ENCODE data around the gene OR10C1. TPM values are rescaled to one million over a fixed set of nuclear protein-coding genes. Genes with fewer than 3 reads are reported as not detected.

The OR10C1 gene
- total RNA-seq, 2 experiments from 2014 or later: not detected

DNA sequence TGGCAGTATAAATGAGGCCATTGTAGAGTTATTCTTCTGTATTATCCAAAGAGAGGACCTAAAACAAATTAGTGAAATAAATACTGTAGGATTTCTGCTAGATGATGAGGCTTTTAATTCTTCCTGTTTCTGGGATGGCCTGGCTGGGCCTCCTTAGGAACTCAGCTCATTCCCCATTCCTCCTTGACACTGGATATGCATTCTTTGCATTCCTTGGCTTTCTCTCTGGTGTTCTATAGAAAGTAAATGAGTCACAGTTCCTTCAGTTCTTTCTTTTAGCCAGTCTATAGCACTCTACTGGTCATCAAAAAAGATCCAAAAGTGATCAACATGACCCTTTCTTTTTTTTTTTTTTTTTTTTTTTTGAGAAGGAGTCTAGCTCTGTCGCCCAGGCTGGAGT is 8.6 kb downstream of the OR10C1 start:
- ATAC-seq: no peak
- CTCF ChIA-PET: no interaction called here
- H3K27me3 Mint-ChIP-seq (ENCODE audit: low read depth): peaks cover 11% of the 10 kb centered on the region

DNA sequence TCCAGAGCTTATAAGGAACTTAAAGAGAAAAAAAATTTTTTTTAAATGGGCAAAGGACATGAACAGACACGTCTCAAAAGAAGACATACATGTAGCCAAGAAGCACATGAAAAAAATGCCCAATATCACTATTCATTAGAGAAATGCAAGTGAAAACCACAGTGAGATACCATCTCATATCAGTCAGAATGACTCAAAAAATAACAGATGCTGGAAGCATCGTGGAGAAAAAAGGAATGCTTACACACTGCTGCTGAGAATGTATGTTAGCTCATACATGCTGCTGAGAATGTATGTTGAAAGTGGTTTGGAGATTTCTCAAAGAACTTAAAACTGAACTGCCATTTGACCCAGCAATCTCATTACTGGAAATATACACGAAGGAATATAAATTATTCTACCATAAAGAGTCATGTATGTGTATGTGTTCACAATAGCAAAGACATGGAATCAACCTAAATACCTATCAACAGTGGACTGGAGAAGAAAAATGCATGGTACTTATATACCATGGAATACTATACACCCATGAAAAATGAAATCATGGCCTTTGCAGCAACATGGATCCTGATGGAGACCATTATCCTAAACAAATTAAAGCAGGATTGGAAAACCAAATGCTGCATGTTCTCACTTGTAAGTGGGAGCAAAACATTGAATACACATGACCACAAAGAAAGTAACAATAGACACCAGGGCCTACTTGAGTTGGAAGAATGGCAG is 12.5 kb downstream of the OR10C1 start:
- Mint-ChIP-seq H3K27me3 (ENCODE audit: low read depth) (peaks cover 18% of the 10 kb centered on the region), H3K4me3 (no peak overlapping the region), H3K36me3 (ENCODE audit: low read depth) (no peaks in the 10 kb centered on the region), H3K27ac (no peak overlapping the region), H3K4me1 (ENCODE audit: low read depth) (no peaks in the 10 kb centered on the region), H3K9me3 (ENCODE audit: insufficient read depth) (no peaks in the 10 kb centered on the region)
- ATAC-seq: no peak
- ChIA-PET CTCF (no interaction called here), POLR2A (interaction anchor here (0.6 kb wide), 1 partner anchor 1968 kb away, joined by 3 read pairs; no protein-coding TSS in a partner anchor)
- no peak for DNase-seq

More for the DNA sequence above, 8.6 kb downstream of the OR10C1 start:
- no peaks in the 10 kb centered on the region for H3K9me3 Mint-ChIP-seq (ENCODE audit: insufficient read depth)
- POLR2A ChIA-PET: interaction anchor here (0.6 kb wide), 1 partner anchor 1446 kb away, joined by 4 read pairs; no protein-coding TSS in a partner anchor
- H3K4me1 Mint-ChIP-seq (ENCODE audit: low read depth): no peaks in the 10 kb centered on the region
- no peaks in the 10 kb centered on the region for H3K36me3 Mint-ChIP-seq (ENCODE audit: low read depth)
- DNase-seq: no peak
- H3K4me3 Mint-ChIP-seq: no peak overlapping the region
- H3K27ac Mint-ChIP-seq: no peak overlapping the region

DNA sequence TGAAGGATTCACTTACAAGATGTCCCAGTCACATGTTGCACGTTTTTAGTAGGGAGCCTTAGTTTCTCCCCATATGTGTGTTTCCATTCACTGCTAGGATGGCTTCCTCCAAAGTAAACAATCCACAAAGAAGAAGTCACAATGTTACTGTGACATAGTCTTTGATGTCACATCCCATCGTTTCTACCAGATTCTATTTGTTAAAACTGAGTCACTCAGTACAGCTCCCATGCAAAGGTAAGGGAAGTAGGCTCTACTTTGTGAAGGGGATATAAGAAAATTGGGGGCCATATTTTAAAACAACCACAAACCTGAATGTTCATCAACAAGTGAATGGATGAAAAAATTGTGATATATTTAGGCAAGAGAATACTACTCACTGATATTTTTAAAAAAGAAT is 17.9 kb downstream of the OR10C1 start, which contains the start of the genes OR11A1 and OR2H1:
TSS of gene OR11A1 (minus strand) at position 101 of the 400 bp plus-strand sequence. CDS start 29,430 bp downstream, outside the sequence.
TSS of gene OR2H1 (plus strand) at position 185 of the 400 bp plus-strand sequence. CDS start 4,615 bp downstream, outside the sequence.
- peaks cover 21% of the 10 kb centered on the region for H3K27me3 Mint-ChIP-seq (ENCODE audit: low read depth)
- no peaks in the 10 kb centered on the region for H3K36me3 Mint-ChIP-seq (ENCODE audit: low read depth)
- no peak within 1 kb of the TSS for H3K27ac Mint-ChIP-seq
- H3K4me3 Mint-ChIP-seq: no peak within 1 kb of the TSS
- no peak for ATAC-seq
- ChIA-PET CTCF (no interaction called here), POLR2A (no interaction called here)
- H3K4me1 Mint-ChIP-seq (ENCODE audit: low read depth): no peaks in the 10 kb centered on the region
- no peaks in the 10 kb centered on the region for H3K9me3 Mint-ChIP-seq (ENCODE audit: insufficient read depth)
- no peak for DNase-seq

DNA sequence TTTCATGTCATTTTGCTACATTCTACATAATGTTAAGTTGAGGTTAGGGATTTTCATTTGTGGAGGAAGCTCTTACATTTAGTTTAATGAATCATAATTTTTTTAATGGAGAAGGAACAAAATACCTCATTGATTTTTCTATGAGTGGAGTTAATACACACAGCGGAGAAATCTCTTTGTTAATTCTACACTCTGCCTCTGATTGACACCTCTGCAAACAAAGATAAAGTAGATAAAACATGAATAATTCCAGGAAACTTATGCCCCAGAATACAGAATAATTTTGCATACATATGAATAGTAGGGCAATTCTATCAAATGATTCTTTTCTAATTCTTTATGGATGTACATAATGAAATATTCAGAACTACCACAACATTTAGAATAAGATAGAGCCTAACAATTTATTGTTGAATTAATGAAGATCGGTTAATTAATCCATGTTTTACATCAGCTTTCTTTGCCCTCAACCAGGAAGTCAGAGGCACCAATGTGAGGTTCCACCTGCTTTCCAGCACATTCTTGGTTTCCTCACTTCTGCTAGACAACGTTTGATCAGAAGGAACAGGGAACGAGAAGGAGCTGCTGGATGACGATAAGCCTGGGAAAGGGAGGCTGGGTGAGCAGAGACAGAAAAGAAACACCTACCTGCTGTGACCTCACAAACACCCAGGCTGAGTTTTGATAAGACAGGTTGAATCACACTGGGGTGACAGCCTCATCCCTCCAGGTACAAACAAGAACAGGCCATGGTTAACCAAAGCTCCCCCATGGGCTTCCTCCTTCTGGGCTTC is 22.1 kb downstream of the OR10C1 start:
- Mint-ChIP-seq H3K36me3 (ENCODE audit: low read depth) (no peaks in the 10 kb centered on the region), H3K9me3 (ENCODE audit: insufficient read depth) (no peaks in the 10 kb centered on the region), H3K27ac (no peak overlapping the region), H3K4me3 (no peak overlapping the region), H3K4me1 (ENCODE audit: low read depth) (no peaks in the 10 kb centered on the region), H3K27me3 (ENCODE audit: low read depth) (peaks cover 16% of the 10 kb centered on the region)
- ChIA-PET POLR2A (interaction anchor here (0.5 kb wide), 1 partner anchor 131 kb away, joined by 3 read pairs; no protein-coding TSS in a partner anchor), CTCF (no interaction called here)
- DNase-seq: no peak
- no peak for ATAC-seq

DNA sequence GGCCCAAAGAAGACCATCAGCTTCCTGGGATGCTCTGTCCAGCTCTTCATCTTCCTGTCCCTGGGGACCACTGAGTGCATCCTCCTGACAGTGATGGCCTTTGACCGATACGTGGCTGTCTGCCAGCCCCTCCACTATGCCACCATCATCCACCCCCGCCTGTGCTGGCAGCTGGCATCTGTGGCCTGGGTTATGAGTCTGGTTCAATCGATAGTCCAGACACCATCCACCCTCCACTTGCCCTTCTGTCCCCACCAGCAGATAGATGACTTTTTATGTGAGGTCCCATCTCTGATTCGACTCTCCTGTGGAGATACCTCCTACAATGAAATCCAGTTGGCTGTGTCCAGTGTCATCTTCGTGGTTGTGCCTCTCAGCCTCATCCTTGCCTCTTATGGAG is 22.9 kb downstream of the OR10C1 start:
- CTCF ChIA-PET: no interaction called here
- Mint-ChIP-seq H3K9me3 (ENCODE audit: insufficient read depth) (no peaks in the 10 kb centered on the region), H3K27ac (no peak overlapping the region), H3K4me3 (no peak overlapping the region), H3K27me3 (ENCODE audit: low read depth) (peaks cover 15% of the 10 kb centered on the region), H3K4me1 (ENCODE audit: low read depth) (no peaks in the 10 kb centered on the region), H3K36me3 (ENCODE audit: low read depth) (no peaks in the 10 kb centered on the region)
- POLR2A ChIA-PET: no interaction called here
- ATAC-seq (no peak), DNase-seq (no peak)

DNA sequence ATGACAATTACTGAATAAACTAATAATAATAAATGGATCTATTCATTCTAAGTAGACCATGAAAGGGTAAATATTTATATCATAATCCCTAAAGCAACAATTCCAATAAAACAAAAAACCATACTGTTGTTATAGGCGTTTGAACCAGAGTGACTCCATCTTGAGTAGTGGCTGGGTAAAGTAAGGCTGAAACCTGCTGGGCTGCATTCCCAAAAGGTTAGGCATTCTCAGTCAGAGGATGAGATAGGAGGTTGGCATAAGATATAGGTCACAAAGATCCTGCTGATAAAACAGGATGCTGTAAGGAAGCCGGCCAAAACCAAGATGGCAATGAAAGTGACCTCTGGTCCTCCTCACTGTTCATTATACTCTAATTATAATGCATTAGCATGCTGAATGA is 26.2 kb downstream of the OR10C1 start:
- Mint-ChIP-seq H3K4me3 (no peak overlapping the region), H3K36me3 (ENCODE audit: low read depth) (no peaks in the 10 kb centered on the region), H3K27ac (no peak overlapping the region), H3K9me3 (ENCODE audit: insufficient read depth) (no peaks in the 10 kb centered on the region), H3K27me3 (ENCODE audit: low read depth) (peaks cover 7% of the 10 kb centered on the region), H3K4me1 (ENCODE audit: low read depth) (no peaks in the 10 kb centered on the region)
- no peak for ATAC-seq
- ChIA-PET CTCF (no interaction called here), POLR2A (no interaction called here)
- DNase-seq: no peak

DNA sequence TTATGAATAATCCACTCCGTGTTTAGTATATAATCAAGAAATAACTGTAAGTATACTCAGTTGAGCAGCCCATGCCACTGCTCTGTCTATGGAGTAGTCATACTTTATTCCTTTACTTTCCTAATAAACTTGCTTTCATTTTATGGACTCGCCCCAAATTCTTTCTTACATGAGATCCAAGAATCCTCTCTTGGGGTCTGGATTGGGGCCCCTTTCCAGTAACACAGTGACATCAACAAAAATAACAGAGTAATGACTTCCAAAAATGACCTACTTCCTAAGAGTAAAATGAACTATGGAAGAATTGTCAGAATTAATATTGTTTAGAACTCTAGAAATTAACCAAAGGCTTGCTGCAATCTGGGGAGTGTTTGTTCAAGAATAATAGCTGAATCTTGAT is 26.7 kb downstream of the OR10C1 start:
- H3K27me3 Mint-ChIP-seq (ENCODE audit: low read depth): peaks cover 9% of the 10 kb centered on the region
- H3K36me3 Mint-ChIP-seq (ENCODE audit: low read depth): no peaks in the 10 kb centered on the region
- ChIA-PET CTCF (no interaction called here), POLR2A (no interaction called here)
- H3K27ac Mint-ChIP-seq: no peak overlapping the region
- ATAC-seq (no peak), DNase-seq (no peak)
- H3K4me1 Mint-ChIP-seq (ENCODE audit: low read depth): no peaks in the 10 kb centered on the region
- H3K9me3 Mint-ChIP-seq (ENCODE audit: insufficient read depth): no peaks in the 10 kb centered on the region
- no peak overlapping the region for H3K4me3 Mint-ChIP-seq

DNA sequence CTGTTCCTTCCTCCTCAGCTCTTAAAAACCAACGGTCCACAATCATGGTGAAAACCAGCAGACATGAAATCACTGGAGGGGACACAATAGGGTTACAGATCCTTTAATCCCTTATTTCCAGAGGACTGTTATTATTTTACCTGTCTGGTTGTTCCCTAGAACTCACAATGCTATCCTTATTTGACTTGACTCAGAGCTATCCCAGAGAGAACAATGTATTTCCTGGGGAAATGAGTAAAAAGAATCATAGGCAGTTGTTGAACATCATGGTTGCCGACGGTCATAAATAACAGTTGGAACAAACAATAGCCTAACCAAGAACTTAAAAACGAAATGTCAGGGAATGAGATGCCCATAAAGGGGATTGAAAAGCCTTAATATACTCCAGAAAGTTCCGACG is 27.1 kb downstream of the OR10C1 start:
- Mint-ChIP-seq H3K4me3 (no peak overlapping the region), H3K27me3 (ENCODE audit: low read depth) (peaks cover 9% of the 10 kb centered on the region), H3K36me3 (ENCODE audit: low read depth) (no peaks in the 10 kb centered on the region), H3K4me1 (ENCODE audit: low read depth) (no peaks in the 10 kb centered on the region), H3K27ac (no peak overlapping the region), H3K9me3 (ENCODE audit: insufficient read depth) (no peaks in the 10 kb centered on the region)
- no peak for ATAC-seq
- no peak for DNase-seq
- ChIA-PET POLR2A (no interaction called here), CTCF (no interaction called here)

DNA sequence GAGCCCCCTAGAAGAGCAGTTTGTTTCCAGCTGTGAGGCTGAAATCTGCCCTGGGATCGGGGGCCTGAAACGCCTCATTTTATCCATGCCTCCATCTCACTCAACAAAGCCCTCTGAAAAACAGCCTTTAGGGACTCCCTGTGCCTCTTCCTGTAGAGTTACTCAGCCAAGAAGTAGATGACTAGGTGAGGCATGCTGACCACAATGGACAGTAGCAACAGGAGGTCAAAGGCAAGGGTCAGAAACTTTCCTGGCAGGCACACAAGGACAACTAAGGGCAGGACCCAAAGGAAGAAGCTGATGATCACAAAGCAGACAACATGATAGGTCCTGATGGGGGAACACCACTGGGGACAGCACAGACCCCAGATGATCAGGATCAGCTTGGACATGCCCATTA is 35.9 kb downstream of the OR10C1 start:
- DNase-seq (no peak), ATAC-seq (no peak)
- ChIA-PET POLR2A (no interaction called here), CTCF (no interaction called here)
- Mint-ChIP-seq H3K27ac (no peak overlapping the region), H3K9me3 (ENCODE audit: insufficient read depth) (no peaks in the 10 kb centered on the region), H3K36me3 (ENCODE audit: low read depth) (no peaks in the 10 kb centered on the region), H3K4me3 (no peak overlapping the region), H3K4me1 (ENCODE audit: low read depth) (no peaks in the 10 kb centered on the region), H3K27me3 (ENCODE audit: low read depth) (peaks cover 9% of the 10 kb centered on the region)

DNA sequence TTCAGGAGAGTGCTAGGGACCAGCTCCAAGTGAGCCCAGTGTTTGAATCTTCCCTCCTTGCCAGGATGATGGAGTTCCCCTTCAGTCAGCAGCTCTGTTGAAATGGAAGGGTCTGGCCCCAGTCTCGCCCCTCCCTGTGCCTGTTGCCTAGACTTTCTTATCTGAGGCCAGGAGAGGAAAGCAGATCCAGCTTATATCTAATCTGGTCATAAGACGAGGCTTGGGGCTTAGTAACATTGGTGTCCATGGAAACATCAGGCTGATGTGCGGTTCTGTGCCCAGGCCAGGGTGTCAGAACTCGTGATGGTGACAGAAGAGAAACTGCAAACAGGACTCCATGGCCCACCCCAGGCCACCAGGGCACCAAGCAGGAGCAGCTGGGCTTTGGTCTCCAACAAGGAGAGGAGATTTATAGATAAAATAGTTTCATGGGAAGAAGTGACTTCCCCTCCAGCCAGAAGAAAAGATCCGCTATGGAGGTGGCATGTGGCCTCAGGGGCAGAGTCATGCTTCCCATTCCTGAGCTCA is 38.9 kb downstream of the OR10C1 start:
- Mint-ChIP-seq H3K4me3 (no peak overlapping the region), H3K9me3 (ENCODE audit: insufficient read depth) (no peaks in the 10 kb centered on the region), H3K27ac (no peak overlapping the region), H3K27me3 (ENCODE audit: low read depth) (peaks cover 7% of the 10 kb centered on the region), H3K4me1 (ENCODE audit: low read depth) (no peaks in the 10 kb centered on the region), H3K36me3 (ENCODE audit: low read depth) (no peaks in the 10 kb centered on the region)
- CTCF ChIA-PET: no interaction called here
- DNase-seq (no peak), ATAC-seq (no peak)
- POLR2A ChIA-PET: no interaction called here

DNA sequence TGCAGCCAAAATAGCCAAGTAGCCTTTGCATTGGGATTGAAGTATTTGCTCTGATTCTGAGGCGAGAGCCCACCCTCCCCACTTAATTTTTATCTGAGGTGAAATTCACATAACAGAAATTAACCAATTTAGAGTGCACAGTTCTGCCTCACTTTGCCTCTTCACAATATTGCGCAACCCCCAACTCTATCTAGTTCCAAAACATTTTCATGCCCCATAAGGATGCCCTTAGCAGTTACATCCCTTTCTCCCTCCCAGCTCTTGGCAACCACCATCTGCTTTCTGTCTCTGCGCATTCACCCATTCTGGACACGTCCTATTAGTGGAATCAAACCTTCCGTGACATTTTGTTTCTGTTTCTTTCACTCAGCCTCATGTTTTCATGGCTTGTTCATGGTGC is 39.6 kb downstream of the OR10C1 start:
- H3K4me1 Mint-ChIP-seq (ENCODE audit: low read depth): no peaks in the 10 kb centered on the region
- no peak overlapping the region for H3K27ac Mint-ChIP-seq
- no peaks in the 10 kb centered on the region for H3K9me3 Mint-ChIP-seq (ENCODE audit: insufficient read depth)
- CTCF ChIA-PET: no interaction called here
- POLR2A ChIA-PET: no interaction called here
- H3K36me3 Mint-ChIP-seq (ENCODE audit: low read depth): no peaks in the 10 kb centered on the region
- peaks cover 8% of the 10 kb centered on the region for H3K27me3 Mint-ChIP-seq (ENCODE audit: low read depth)
- ATAC-seq (no peak), DNase-seq (no peak)
- H3K4me3 Mint-ChIP-seq: no peak overlapping the region

DNA sequence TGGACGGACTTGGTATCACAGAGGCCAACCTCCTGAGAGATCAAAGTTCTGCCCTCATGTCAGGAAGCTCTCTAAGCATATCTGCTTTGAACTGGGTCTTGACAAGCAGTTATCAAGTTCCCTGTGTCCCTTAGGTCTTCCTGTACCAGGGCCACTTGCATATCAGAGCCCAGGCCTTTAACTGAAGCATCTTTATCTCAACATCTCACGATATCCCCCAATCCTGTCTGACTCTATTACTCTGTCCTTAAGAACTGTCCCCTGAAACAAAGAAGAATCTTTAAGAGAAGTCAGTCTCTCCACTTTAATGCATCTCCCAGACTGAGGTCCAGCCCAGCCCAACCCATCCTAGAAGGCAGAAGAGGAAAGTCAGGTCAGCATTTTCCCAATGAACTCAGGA is 40.5 kb downstream of the OR10C1 start:
- ChIA-PET CTCF (no interaction called here), POLR2A (no interaction called here)
- no peaks in the 10 kb centered on the region for H3K9me3 Mint-ChIP-seq (ENCODE audit: insufficient read depth)
- no peaks in the 10 kb centered on the region for H3K4me1 Mint-ChIP-seq (ENCODE audit: low read depth)
- H3K27me3 Mint-ChIP-seq (ENCODE audit: low read depth): peaks cover 10% of the 10 kb centered on the region
- DNase-seq: no peak
- H3K4me3 Mint-ChIP-seq: no peak overlapping the region
- ATAC-seq: no peak
- no peak overlapping the region for H3K27ac Mint-ChIP-seq
- H3K36me3 Mint-ChIP-seq (ENCODE audit: low read depth): no peaks in the 10 kb centered on the region
